Skeletal muscle cell (primary cell): ENCODE measurements around the gene MTARC1.

Experiments
- DNase-seq: peaks from one replicate; pipeline ENCODE4 v3.0.0-alpha.2; 2010; ENCODE audit warnings: low read depth
- H3K4me3 ChIP-seq: 2 replicates; pipeline ENCODE4 v1.5.1; 2011; ENCODE audit warnings: low read depth, mild to moderate bottlenecking, control low read depth, low read length, moderate library complexity

Gene MTARC1

GRCh38 chr1:220800262-220800661 lies 13.5 kb downstream of the MTARC1 start:
- H3K4me3 ChIP-seq: no peak overlapping the region
- DNase-seq: no peak

GRCh38 chr1:220803401-220804201 lies 16.9 kb downstream of the MTARC1 start:
- H3K4me3 ChIP-seq: no peak overlapping the region
- no peak for DNase-seq

DNA sequence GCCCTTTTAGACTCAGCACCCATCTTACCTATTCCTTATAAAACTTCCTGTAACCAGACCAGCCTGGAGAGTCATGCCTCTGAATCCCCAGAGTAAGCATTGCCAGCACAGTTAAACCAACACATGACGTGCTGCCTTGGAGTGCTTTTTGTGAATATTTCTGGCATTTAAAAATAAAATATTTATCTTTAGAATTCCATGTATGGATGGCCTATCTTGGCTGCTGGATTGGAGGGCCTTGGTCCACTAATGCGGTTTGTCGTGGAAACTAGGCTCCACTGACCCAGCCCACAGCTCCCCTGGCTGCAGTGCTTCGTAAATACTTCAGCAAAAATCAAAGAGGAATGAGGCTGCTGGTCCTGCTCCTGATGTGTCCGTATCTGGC lies 17.5 kb downstream of the MTARC1 start:
- no peak overlapping the region for H3K4me3 ChIP-seq
- DNase-seq: no peak

GRCh38 chr1:220806408-220806807 lies 19.7 kb downstream of the MTARC1 start:
- no peak overlapping the region for H3K4me3 ChIP-seq
- DNase-seq: no peak

DNA sequence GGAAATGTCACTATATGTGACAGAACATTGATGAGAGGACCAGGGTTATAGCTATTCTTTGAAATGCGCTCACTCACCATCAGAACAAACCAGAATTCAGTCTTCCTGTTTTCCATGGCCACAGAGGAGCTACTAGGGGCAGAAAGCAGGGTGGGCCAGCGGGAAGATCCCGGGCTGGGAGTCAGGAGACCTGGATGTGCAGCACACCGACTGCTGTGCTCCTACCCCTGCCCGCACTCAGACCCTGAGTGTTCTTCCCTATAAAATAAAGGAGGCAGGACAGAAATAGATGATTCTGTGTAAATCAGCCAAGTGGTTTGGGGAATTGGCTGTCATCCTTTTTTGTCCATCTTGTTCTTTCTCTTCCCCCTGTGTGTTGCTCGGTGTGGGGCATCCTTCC lies 21.0 kb downstream of the MTARC1 start:
- no peak overlapping the region for H3K4me3 ChIP-seq
- no peak for DNase-seq

GRCh38 chr1:220808345-220809186 lies 21.9 kb downstream of the MTARC1 start:
- no peak overlapping the region for H3K4me3 ChIP-seq
- no peak for DNase-seq

DNA sequence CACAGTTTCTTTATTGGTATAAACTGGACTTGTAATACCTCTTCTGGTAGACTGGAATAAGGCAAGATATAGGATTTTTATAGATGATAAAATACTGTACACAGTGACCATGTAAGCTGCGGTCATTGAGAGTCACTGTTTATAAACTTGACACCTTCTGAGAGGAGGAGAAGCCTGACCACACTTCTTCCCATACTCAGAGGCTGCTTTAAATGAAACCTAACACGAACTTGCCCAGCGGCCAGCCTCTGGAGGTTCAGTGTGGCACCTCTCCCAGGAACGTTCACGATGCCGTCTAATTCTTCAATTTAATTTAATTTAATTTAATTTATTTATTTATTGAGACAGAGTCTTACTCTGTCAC lies 22.5 kb downstream of the MTARC1 start:
- no peak for DNase-seq
- no peak overlapping the region for H3K4me3 ChIP-seq

- no peak overlapping the region for H3K4me3 ChIP-seq
- DNase-seq: no peak
Measured at GRCh38 chr1:220809704-220810103, 23.0 kb downstream of the MTARC1 start.

DNA sequence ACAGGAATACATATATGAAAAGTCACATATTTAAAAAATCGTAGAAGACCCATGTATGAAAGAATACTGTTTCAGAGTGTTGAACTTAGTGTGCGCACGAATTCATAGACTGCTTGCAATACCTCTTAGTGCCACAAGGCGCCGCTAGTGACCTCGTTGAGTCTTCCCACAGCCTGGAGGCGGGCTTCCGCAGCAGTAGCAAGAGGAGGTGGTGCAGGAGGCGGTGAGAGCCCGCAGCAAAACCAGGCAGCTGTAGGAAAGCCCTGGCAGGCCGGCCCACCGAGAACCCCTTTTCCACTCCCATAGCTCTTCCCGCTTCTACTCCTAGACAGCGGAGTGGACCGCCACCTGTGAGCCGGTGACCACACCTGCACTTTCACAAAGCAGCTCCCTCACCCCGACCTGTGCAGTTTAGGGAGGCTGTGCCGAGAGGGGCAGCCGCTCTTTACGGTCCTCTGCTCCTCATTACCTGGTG lies 23.5 kb downstream of the MTARC1 start:
- DNase-seq: no peak
- H3K4me3 ChIP-seq: peak overlapping the region; percentile 34

DNA sequence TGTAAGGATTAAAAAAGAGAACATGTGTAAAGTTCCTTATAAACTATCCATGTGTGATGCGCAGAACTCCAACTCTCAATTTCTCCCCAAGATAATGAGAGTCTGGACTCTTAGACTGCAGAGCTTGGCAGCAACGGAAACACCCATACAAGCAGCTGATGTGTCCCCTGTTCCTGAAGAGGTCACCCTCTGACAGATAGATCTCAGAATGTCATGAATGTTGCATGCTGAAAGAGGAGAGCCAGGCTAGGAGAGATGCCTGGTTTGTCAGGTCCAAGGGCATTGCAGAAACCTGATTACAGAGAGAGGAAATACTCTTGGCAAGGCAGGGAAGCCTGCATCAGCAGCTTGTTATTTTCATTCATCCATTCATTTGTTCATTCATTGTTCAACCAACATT lies 24.2 kb downstream of the MTARC1 start:
- no peak for DNase-seq
- H3K4me3 ChIP-seq: no peak overlapping the region

DNA sequence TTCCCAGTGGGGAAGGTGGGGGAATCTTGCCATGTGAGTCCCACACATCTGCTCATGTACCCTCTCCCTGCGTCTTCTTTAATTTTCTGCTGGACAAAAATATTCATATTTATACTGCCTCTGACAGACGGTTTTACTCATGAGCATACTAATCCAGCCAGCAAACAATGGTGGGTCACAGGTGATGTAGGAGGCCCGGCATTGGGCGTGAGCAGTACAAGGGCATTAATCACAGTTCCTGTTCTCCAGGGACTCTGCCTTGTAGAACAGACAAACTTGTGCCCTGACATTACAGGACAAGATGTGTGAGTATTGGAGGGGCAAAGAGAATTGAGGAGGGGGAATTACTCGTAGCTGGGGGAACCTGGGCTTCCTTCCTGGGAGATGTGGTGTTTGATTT lies 25.0 kb downstream of the MTARC1 start:
- H3K4me3 ChIP-seq: no peak overlapping the region
- DNase-seq: no peak

GRCh38 chr1:220812308-220812707 lies 25.6 kb downstream of the MTARC1 start:
- H3K4me3 ChIP-seq: no peak overlapping the region
- no peak for DNase-seq

DNA sequence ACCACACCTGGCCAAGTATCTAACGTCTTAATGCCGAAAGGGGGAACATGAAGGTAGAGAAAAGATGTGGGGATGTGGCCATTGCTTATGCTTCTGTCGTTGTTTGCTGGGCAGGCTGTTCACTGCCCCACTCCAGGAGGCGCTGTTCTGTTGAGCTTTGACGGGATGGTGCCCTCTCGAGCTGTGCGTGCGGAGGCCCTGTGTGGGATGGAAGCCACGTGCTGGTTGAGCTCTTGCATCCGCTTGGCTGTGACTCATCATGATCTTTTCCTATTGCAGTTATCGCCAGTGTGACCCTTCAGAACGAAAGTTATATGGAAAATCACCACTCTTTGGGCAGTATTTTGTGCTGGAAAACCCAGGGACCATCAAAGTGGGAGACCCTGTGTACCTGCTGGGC lies 26.3 kb downstream of the MTARC1 start:
- H3K4me3 ChIP-seq: no peak overlapping the region
- DNase-seq: no peak

DNA sequence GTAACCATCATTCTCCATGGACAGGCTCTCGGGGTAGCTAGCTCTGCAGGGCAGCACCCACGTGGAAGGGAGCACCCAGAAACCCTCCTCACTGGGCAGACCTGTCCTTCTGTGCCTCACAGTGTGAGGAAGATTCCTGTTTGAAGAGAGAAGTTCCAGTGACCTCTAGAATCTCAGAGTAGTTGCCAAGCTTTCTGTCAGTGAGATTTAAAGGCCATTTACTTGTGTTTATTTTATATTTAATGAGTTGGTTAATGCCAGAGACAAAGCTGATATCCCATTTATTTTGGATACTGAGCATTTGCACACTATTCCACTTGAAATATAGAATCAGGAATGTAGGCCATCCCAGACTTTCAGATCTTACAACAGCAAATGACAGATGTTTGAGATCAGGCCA lies 28.7 kb downstream of the MTARC1 start:
- DNase-seq: no peak
- no peak overlapping the region for H3K4me3 ChIP-seq

GRCh38 chr1:220817907-220818306 lies 31.2 kb downstream of the MTARC1 start:
- DNase-seq: no peak
- no peak overlapping the region for H3K4me3 ChIP-seq

DNA sequence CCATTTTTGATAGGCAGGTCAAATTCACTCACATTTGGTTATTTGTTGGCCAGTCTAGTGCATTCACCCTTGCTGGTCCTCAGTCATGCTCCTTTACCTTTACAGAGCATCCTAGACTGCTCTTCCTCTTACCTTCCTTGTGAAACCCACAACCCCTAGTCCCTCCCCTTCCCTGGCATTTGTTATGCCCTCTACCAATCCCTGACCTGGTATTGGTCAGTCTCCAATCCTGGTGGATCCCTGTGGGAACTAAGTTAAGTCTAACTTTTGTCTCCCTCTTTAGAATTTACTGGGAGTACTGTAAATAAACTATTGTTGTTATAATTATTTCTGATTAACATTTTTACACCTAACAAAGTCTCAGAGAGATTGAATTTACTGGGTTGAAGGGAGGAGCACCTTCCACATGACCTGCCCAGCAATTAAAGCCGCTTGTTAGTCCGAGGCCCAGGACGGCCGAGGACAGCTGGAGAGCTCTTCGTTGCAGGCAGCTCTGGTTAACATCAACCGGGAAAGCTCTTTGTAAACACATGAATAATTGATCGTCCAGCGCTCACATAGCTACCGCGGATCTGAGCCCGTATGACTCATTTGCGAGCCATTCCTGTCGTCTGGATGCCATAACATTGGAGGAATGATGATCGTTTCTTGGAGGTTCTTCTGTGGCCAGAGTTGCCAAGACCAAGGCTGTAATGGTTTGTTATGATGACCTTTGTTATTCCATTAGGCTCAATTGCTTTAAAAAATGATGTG lies 31.9 kb downstream of the MTARC1 start:
- no peak overlapping the region for H3K4me3 ChIP-seq
- DNase-seq: peak; percentile 80

DNA sequence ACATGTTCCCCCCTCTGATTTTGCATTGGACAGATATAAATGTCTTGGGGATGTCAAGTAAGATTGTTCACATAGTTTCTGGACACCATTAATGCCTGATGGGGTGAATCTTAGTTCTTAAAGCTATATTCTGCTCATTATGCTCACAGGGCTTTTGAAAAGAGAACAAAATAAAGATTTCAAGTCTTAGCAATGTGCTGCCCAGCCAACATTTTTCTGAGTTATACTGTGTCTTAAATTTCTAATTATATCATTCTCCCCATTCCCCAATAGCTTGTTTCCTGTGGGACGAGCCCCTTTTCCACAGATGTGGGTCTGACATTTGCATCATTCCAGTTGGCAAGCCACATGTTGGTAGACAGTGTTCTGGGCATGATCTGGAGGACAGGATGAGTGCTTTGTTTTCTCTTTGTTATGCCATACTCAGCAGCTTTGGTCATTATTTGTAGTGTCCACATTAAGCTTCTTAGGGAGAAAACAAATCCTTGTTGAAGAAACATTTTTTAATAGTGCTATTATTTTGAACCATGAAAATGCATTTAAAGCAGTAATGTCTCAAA lies 32.8 kb downstream of the MTARC1 start:
- no peak overlapping the region for H3K4me3 ChIP-seq

GRCh38 chr1:220824031-220824989 lies 37.6 kb downstream of the MTARC1 start:
- no peak overlapping the region for H3K4me3 ChIP-seq
- no peak for DNase-seq

More for the DNA sequence above, 32.8 kb downstream of the MTARC1 start:
- no peak for DNase-seq
